IMR-90 (cell line): ENCODE data around the gene TCF12. TPM values are rescaled to one million over a fixed set of nuclear protein-coding genes. Genes with fewer than 3 reads are reported as not detected.

Experiments
- ATAC-seq: fragments of 200-7000 bp; cut with Tn5 transposase; 2 replicates; pipeline ENCODE4 v1.9.1; 2020; ENCODE audit warnings: low read depth, mild to moderate bottlenecking, moderate library complexity
- BruUV-seq: library from RNA; stranded (reverse); fragments of 400-500 nt; replicated peaks from 2 replicates; lab custom pipeline; 2021; lab: Mats Ljungman, UMichigan
- CTCF ChIA-PET: fragments of 300-600 bp; formaldehyde crosslinking; extraction: SDS; loops from one replicate; lab custom pipeline; 2021; ENCODE audit warnings: antibody characterized with exemption; lab: Yijun Ruan, JAX
- POLR2A ChIA-PET: fragments of 300-600 bp; sonication (Branson Sonifier 250); formaldehyde crosslinking; loops from one replicate; lab custom pipeline; 2022; ENCODE audit warnings: antibody characterized with exemption; ENCODE audit not compliant: unreplicated experiment; lab: Charles Lee
- DNase-seq: peaks from one replicate; pipeline ENCODE4 v3.0.0; 2013
- H2AFZ ChIP-seq: replicated peaks from 2 replicates; pipeline ENCODE3; 2013; ENCODE audit warnings: low read length, mild to moderate bottlenecking; ENCODE audit not compliant: poor library complexity
- H2AK5ac ChIP-seq: 2 replicates; pipeline ENCODE4 v1.6.1; 2013; ENCODE audit warnings: low read depth, low read length, inconsistent platforms
- H2AK9ac ChIP-seq: replicated peaks from 2 replicates; pipeline ENCODE3; 2013; ENCODE audit warnings: mild to moderate bottlenecking, low read depth, low read length, moderate library complexity; ENCODE audit not compliant: poor library complexity
- H2BK120ac ChIP-seq: 2 replicates; pipeline ENCODE4 v1.6.1; 2013; ENCODE audit warnings: low read depth, low read length, inconsistent platforms
- H2BK15ac ChIP-seq: 3 replicates; pipeline ENCODE4 v1.6.1; 2013; ENCODE audit warnings: low read depth, low read length, inconsistent platforms
- H2BK20ac ChIP-seq: 2 replicates; pipeline ENCODE4 v1.6.1; 2013; ENCODE audit warnings: low read depth, mild to moderate bottlenecking, inconsistent platforms, low read length, moderate library complexity
- H2BK5ac ChIP-seq: 2 replicates; pipeline ENCODE4 v1.6.1; 2013; ENCODE audit warnings: mild to moderate bottlenecking, low read depth, low read length, inconsistent platforms; ENCODE audit not compliant: poor library complexity, severe bottlenecking
- H3K14ac ChIP-seq: replicated peaks from 2 replicates; pipeline ENCODE4 v1.6.1; 2013; ENCODE audit warnings: low read depth, low read length, inconsistent platforms
- H3K18ac ChIP-seq: 2 replicates; pipeline ENCODE4 v1.6.1; 2013; ENCODE audit warnings: low read depth, low read length, control low read depth
- H3K23ac ChIP-seq: 2 replicates; pipeline ENCODE4 v1.6.1; 2013; ENCODE audit warnings: low read depth, low read length, inconsistent platforms
- H3K27ac ChIP-seq: 2 replicates; pipeline ENCODE4 v1.5.1; 2013; ENCODE audit warnings: mild to moderate bottlenecking, control low read depth, low read length; ENCODE audit not compliant: insufficient read depth
- H3K27me3 ChIP-seq: 2 replicates; pipeline ENCODE4 v1.6.1; 2013; ENCODE audit warnings: low read length; ENCODE audit not compliant: control insufficient read depth, insufficient read depth
- H3K36me3 ChIP-seq: 2 replicates; pipeline ENCODE4 v1.6.1; 2013; ENCODE audit warnings: low read length, mixed read lengths; ENCODE audit not compliant: control insufficient read depth, insufficient read depth
- H3K4ac ChIP-seq: 2 replicates; pipeline ENCODE4 v1.6.1; 2013; ENCODE audit warnings: low read depth, low read length, inconsistent platforms
- H3K4me1 ChIP-seq: 2 replicates; pipeline ENCODE4 v1.6.1; 2013; ENCODE audit warnings: low read length, mixed read lengths; ENCODE audit not compliant: control insufficient read depth, insufficient read depth
- H3K4me2 ChIP-seq: 2 replicates; pipeline ENCODE4 v1.6.1; 2013; ENCODE audit warnings: low read depth, mild to moderate bottlenecking, control low read depth, low read length, moderate library complexity
- H3K4me3 ChIP-seq: 2 replicates; pipeline ENCODE4 v1.5.1; 2013; ENCODE audit warnings: low read depth, mild to moderate bottlenecking, control low read depth, low read length, moderate library complexity; ENCODE audit not compliant: insufficient read depth
- H3K56ac ChIP-seq: 2 replicates; pipeline ENCODE4 v1.6.1; 2013; ENCODE audit warnings: low read length, inconsistent platforms; ENCODE audit not compliant: insufficient read depth; ENCODE audit errors: extremely low read depth
- H3K79me1 ChIP-seq, 2 experiments: 2 replicates each; pipeline ENCODE4 v1.6.1; 2013; ENCODE audit warnings: low read length in 2 of 2, inconsistent platforms in 1 of 2, low read depth in 1 of 2
- H3K9ac ChIP-seq: 2 replicates; pipeline ENCODE4 v1.6.1; 2013; ENCODE audit warnings: low read depth, low read length, control low read depth
- H3K9me1 ChIP-seq: 2 replicates; pipeline ENCODE4 v1.6.1; 2013; ENCODE audit warnings: low read length, inconsistent platforms; ENCODE audit not compliant: insufficient read depth
- H3K9me3 ChIP-seq: 2 replicates; pipeline ENCODE4 v1.6.1; 2013; ENCODE audit warnings: low read length; ENCODE audit not compliant: control insufficient read depth, insufficient read depth
- H4K20me1 ChIP-seq: 2 replicates; pipeline ENCODE4 v1.6.1; 2013; ENCODE audit warnings: low read length, inconsistent platforms; ENCODE audit not compliant: insufficient read depth
- H4K5ac ChIP-seq: 2 replicates; pipeline ENCODE4 v1.6.1; 2013; ENCODE audit warnings: mild to moderate bottlenecking, low read depth, low read length, control low read depth
- H4K8ac ChIP-seq, 2 experiments: 2 replicates each; pipeline ENCODE4 v1.6.1; 2013; ENCODE audit warnings: low read depth in 2 of 2, low read length in 2 of 2, control low read depth in 1 of 2, inconsistent platforms in 1 of 2
- H4K91ac ChIP-seq: 2 replicates; pipeline ENCODE4 v1.6.1; 2013; ENCODE audit warnings: low read depth, low read length, inconsistent platforms; ENCODE audit not compliant: insufficient read depth
- CHD1 ChIP-seq: IDR thresholded peaks from 2 replicates; pipeline ENCODE4 v1.6.1; 2012; ENCODE audit warnings: low read depth, low read length, improper control_type of control experiment
- POLR2A ChIP-seq: IDR thresholded peaks from 2 replicates; pipeline ENCODE4 v1.6.1; 2012; ENCODE audit warnings: mild to moderate bottlenecking, low read depth, low read length
- WGBS, 2 experiments: methylation state at CpG; one replicate each; pipeline versions ENCODE4 v1.1.5 to v1.1.7; 2013; ENCODE audit warnings: missing lambda C conversion rate in 2 of 2; ENCODE audit not compliant: insufficient read length in 1 of 2; ENCODE audit errors: extremely low coverage in 2 of 2; 5-methylcytosine and 5-hydroxymethylcytosine counted together
- dilution Hi-C: fragments of 300-500 bp; cut with HindIII; formaldehyde crosslinking; loops from one replicate; pipeline ENCODE4 v1.14.3; 2018; ENCODE audit warnings: low sequenced_read_pairs; ENCODE audit not compliant: unreplicated experiment
- in situ Hi-C: fragments of 300-500 bp; cut with MboI; formaldehyde crosslinking; loops from 3 replicates; pipeline ENCODE4 v1.14.3; 2019; ENCODE audit warnings: low sequenced_read_pairs, inconsistent platforms, mixed read lengths
- intact Hi-C: fragments of 100-400 bp; cut with micrococcal nuclease; formaldehyde crosslinking; loops from 2 replicates; pipeline ENCODE4 v1.10.0; 2022
- polyA plus RNA-seq, 3 experiments: library from polyadenylated mRNA; depleted of rRNA; stranded (reverse); fragments of >200 nt; gene quantifications; 2 replicates each; pipeline ENCODE4 v1.2.3, GENCODE V29; 2012; ENCODE audit warnings: low replicate concordance in 1 of 3
- total RNA-seq: library from RNA; depleted of rRNA; stranded (reverse); fragments of >200 nt; gene quantifications from 2 replicates; pipeline ENCODE4 v1.2.3, GENCODE V29; 2012
- TF ChIP-seq, protein P1 (sequence below): fragments of 150-350 bp; IDR thresholded peaks from 2 replicates; pipeline ENCODE4 v1.6.1; 2016; ENCODE audit warnings: low read depth, mild to moderate bottlenecking, low read length, moderate library complexity, borderline replicate concordance

TCF12 gene
- total and polyA plus RNA-seq, 2 of the 4 experiments (the other 2 are of a cell fraction) = 79.4 to 160 TPM

DNA sequence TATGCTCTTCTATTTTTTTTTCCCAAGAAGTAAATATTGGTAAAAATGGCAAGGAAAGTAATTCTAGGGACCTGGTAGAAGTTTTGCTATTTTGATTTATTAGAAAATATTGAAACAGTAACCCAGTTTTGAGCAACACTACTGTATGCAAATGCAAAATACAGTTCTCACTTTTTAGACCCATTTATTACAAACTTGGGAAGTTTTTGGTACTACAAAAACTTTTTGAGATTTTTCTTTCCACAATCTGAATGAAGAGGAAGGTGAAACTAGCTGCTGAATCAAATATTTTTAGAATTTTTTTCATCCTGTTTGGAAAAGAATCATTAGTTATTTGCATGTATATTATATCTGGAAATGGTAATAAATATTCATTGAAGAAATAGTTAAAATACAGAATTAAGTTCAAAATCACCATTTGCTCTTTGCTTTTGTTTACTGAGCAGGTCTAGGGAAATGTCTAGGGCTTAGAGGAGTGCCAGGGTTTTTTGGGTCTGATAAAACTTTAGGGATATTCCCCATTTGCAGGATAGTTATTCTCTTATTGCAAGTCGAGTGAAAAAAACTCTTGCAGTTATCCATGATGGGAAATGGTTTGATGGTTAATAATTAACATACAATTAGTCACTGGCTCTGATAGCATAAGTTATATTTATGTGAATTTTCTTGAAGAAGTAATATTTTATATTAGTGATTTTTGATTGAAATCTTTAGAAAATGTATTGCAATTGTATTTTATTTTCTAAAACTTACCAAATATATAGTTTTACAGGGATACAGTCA, 47.0 kb downstream of the TCF12 start:
- H4K5ac ChIP-seq = no peak overlapping the region
- no peak overlapping the region for H2BK5ac ChIP-seq
- H4K8ac ChIP-seq = no peak overlapping the region
- TF ChIP-seq, protein P1, sequence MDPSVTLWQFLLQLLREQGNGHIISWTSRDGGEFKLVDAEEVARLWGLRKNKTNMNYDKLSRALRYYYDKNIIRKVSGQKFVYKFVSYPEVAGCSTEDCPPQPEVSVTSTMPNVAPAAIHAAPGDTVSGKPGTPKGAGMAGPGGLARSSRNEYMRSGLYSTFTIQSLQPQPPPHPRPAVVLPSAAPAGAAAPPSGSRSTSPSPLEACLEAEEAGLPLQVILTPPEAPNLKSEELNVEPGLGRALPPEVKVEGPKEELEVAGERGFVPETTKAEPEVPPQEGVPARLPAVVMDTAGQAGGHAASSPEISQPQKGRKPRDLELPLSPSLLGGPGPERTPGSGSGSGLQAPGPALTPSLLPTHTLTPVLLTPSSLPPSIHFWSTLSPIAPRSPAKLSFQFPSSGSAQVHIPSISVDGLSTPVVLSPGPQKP = no peak
- TF ChIP-seq POLR2A = no peak
- TF ChIP-seq CHD1 = no peak
- ChIA-PET POLR2A (no interaction called here), CTCF (no interaction called here)
- H3K4me2 ChIP-seq = no peak overlapping the region
- ATAC-seq = no peak
- no peak overlapping the region for H3K4me3 ChIP-seq
- H3K4ac ChIP-seq = no peak overlapping the region
- intact Hi-C loops = no loop called here
- peaks cover 63% of the 10 kb centered on the region for H4K20me1 ChIP-seq
- no peak overlapping the region for H3K18ac ChIP-seq
- no TSS peak for BruUV-seq
- H3K36me3 ChIP-seq = no peaks in the 10 kb centered on the region
- no peak overlapping the region for H2BK20ac ChIP-seq
- H3K14ac ChIP-seq = no peak overlapping the region
- no peak for DNase-seq
- no peak overlapping the region for H3K56ac ChIP-seq
- H3K27ac ChIP-seq = no peak overlapping the region
- peaks cover 6% of the 10 kb centered on the region; the same call in 1 of the 2 replicates for H3K4me1 ChIP-seq
- in situ Hi-C loops = no loop called here
- dilution Hi-C loops = no loop called here
- no peak overlapping the region for H3K23ac ChIP-seq
- no peak overlapping the region for H2AFZ ChIP-seq
- no CpG with 5 or more reads among the region's 1 CpG for WGBS, 2 experiments
- H3K9me3 ChIP-seq = no peaks in the 10 kb centered on the region
- H2BK15ac ChIP-seq = no peak overlapping the region
- H2AK9ac ChIP-seq = no peak overlapping the region
- no peak overlapping the region for H2BK120ac ChIP-seq
- H3K79me1 ChIP-seq = peaks cover 23 to 57% of the 10 kb centered on the region in 2 experiments
- H2AK5ac ChIP-seq = no peak overlapping the region
- H4K91ac ChIP-seq = no peak overlapping the region
- H3K27me3 ChIP-seq = no peaks in the 10 kb centered on the region
- H3K9ac ChIP-seq = no peak overlapping the region
- H3K9me1 ChIP-seq = peaks cover 3% of the 10 kb centered on the region; the same call in 1 of the 2 replicates
